ENCODE results near the gene SLC6A11. TPM values are rescaled to one million over a fixed set of nuclear protein-coding genes. Genes with fewer than 3 reads are reported as not detected.

SLC6A11 gene
- total RNA-seq, 1 experiment from 2014 or later, result not detected

- Mint-ChIP-seq H3K27ac (ENCODE audit: unreplicated experiment) (no peak overlapping the region), H3K36me3 (ENCODE audit: insufficient read depth, unreplicated experiment) (no peaks in the 10 kb centered on the region), H3K9me3 (ENCODE audit: low read depth, unreplicated experiment) (no peaks in the 10 kb centered on the region), H3K27me3 (ENCODE audit: unreplicated experiment) (peaks cover 80% of the 10 kb centered on the region), H3K4me1 (ENCODE audit: low read depth, unreplicated experiment) (no peaks in the 10 kb centered on the region), H3K4me3 (ENCODE audit: low read depth, unreplicated experiment) (no peak overlapping the region)
- no peak for TF ChIP-seq CTCF (IDR thresholded peaks at IDR 0.05; ENCODE audit: unreplicated experiment)
- no TSS peak for BruUV-seq (replicated peaks)
- intact Hi-C loops (cut with micrococcal nuclease; ENCODE audit: unreplicated experiment), result no loop called here
- CTCF ChIA-PET, result interaction anchor here (0.7 kb wide), 1 partner anchor 13 kb away, joined by 4 read pairs; no protein-coding TSS in a partner anchor
- DNase-seq, result no peak
Measured at GRCh38 chr3:10912786-10913185, 96.8 kb downstream of the SLC6A11 start.

DNA sequence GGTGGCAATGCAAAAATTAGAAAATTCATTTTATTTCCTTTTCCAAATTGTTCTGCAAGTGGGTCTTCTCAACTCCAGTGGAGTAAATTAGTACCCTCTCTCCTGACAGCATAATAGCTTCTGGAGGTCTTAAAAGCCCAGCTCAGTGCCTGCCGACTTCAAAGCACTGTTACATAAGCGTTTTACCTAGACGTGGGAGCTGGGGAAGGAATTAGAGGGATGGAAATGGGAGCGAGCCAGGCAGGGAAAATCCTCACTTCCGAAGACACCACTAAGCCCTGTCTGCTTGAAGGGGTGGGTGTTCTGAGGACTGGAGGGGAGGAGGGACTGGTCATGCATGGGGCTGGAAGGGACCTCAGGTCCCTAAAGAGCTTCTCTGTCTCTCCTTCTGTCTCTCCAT, 99.3 kb downstream of the SLC6A11 start:
- CTCF ChIA-PET, result no interaction called here
- H3K4me1 Mint-ChIP-seq (ENCODE audit: low read depth, unreplicated experiment), result no peaks in the 10 kb centered on the region
- H3K27ac Mint-ChIP-seq (ENCODE audit: unreplicated experiment), result no peak overlapping the region
- H3K9me3 Mint-ChIP-seq (ENCODE audit: low read depth, unreplicated experiment), result no peaks in the 10 kb centered on the region
- intact Hi-C loops (cut with micrococcal nuclease; ENCODE audit: unreplicated experiment), result no loop called here
- H3K36me3 Mint-ChIP-seq (ENCODE audit: insufficient read depth, unreplicated experiment), result no peaks in the 10 kb centered on the region
- H3K4me3 Mint-ChIP-seq (ENCODE audit: low read depth, unreplicated experiment), result no peak overlapping the region
- peaks cover 81% of the 10 kb centered on the region for H3K27me3 Mint-ChIP-seq (ENCODE audit: unreplicated experiment)
- no peak for DNase-seq
- BruUV-seq (replicated peaks), result no TSS peak
- no peak for TF ChIP-seq CTCF (IDR thresholded peaks at IDR 0.05; ENCODE audit: unreplicated experiment)

- no peaks in the 10 kb centered on the region for H3K9me3 Mint-ChIP-seq (ENCODE audit: low read depth, unreplicated experiment)
- H3K27ac Mint-ChIP-seq (ENCODE audit: unreplicated experiment), result no peak overlapping the region
- TF ChIP-seq CTCF (IDR thresholded peaks at IDR 0.05; ENCODE audit: unreplicated experiment), result no peak
- DNase-seq, result no peak
- intact Hi-C loops (cut with micrococcal nuclease; ENCODE audit: unreplicated experiment), result no loop called here
- peaks cover 94% of the 10 kb centered on the region for H3K27me3 Mint-ChIP-seq (ENCODE audit: unreplicated experiment)
- BruUV-seq (replicated peaks), result no TSS peak
- H3K36me3 Mint-ChIP-seq (ENCODE audit: insufficient read depth, unreplicated experiment), result no peaks in the 10 kb centered on the region
- no peak overlapping the region for H3K4me3 Mint-ChIP-seq (ENCODE audit: low read depth, unreplicated experiment)
- CTCF ChIA-PET, result no interaction called here
- no peaks in the 10 kb centered on the region for H3K4me1 Mint-ChIP-seq (ENCODE audit: low read depth, unreplicated experiment)
Measured at GRCh38 chr3:10917176-10917575, 101.1 kb downstream of the SLC6A11 start.

DNA sequence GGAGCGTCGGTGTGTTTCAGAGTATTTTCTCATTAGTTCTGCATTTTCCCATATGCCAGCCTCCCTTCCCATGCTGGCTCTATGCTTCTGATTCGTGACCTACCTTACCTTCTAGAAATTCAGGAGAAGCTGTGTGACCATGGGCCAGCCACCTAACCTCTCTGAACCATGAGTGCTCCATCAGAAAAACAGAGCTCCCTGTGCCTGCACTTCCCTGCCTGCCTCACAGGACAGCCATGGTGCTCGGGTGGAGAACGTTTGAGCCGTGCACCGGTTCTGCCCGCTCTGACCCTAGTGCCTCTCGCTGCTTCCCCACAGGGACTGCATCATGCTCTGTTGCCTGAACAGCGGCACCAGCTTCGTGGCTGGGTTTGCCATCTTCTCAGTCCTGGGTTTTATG, 102.0 kb downstream of the SLC6A11 start:
- no peak for DNase-seq
- no TSS peak for BruUV-seq (replicated peaks)
- Mint-ChIP-seq H3K27ac (ENCODE audit: unreplicated experiment) (no peak overlapping the region), H3K27me3 (ENCODE audit: unreplicated experiment) (peaks cover 94% of the 10 kb centered on the region), H3K4me3 (ENCODE audit: low read depth, unreplicated experiment) (no peak overlapping the region), H3K36me3 (ENCODE audit: insufficient read depth, unreplicated experiment) (no peaks in the 10 kb centered on the region), H3K9me3 (ENCODE audit: low read depth, unreplicated experiment) (no peaks in the 10 kb centered on the region), H3K4me1 (ENCODE audit: low read depth, unreplicated experiment) (no peaks in the 10 kb centered on the region)
- CTCF ChIA-PET, result no interaction called here
- intact Hi-C loops (cut with micrococcal nuclease; ENCODE audit: unreplicated experiment), result no loop called here
- no peak for TF ChIP-seq CTCF (IDR thresholded peaks at IDR 0.05; ENCODE audit: unreplicated experiment)

Measured in Calu3 (cell line).